Temporal lobe (tissue), 1 donor: ENCODE measurements around the gene MINDY4B. TPM values are rescaled to one million over a fixed set of nuclear protein-coding genes. Genes with fewer than 3 reads are reported as not detected.

Experiments
- total RNA-seq: library from RNA; depleted of rRNA; stranded (reverse); fragments of >200 nt; gene quantifications from one replicate; pipeline ENCODE4 v1.2.3, GENCODE V29; 2014

The MINDY4B gene
- total RNA-seq, 1 donor from 2014 or later: not detected

Other genes starting within 250 kb of the MINDY4B start
- gene ERICH6, start 201.5 kb downstream of the MINDY4B start, total RNA-seq: 0.25 TPM
- gene SIAH2, start 142.3 kb downstream of the MINDY4B start, total RNA-seq: 16.5 TPM
- gene CLRN1, start 67.3 kb upstream of the MINDY4B start, total RNA-seq: not detected
- gene MED12L, start 180.2 kb upstream of the MINDY4B start, total RNA-seq: 5.4 TPM